B cell (primary cell): Measurements from ENCODE around the gene RGS6.

Experiments used
- EZH2 ChIP-seq: IDR thresholded peaks from 2 replicates; pipeline ENCODE4 v1.6.1; 2012; ENCODE audit warnings: borderline replicate concordance, low read depth, mild to moderate bottlenecking, moderate library complexity, low read length; ENCODE audit not compliant: insufficient read depth, poor library complexity, severe bottlenecking
- TF ChIP-seq, protein P1 (sequence below): fragments of 200-600 bp; IDR thresholded peaks from one replicate; pipeline ENCODE4 v1.8.0; 2022; ENCODE audit warnings: antibody characterized with exemption, mild to moderate bottlenecking

DNA sequence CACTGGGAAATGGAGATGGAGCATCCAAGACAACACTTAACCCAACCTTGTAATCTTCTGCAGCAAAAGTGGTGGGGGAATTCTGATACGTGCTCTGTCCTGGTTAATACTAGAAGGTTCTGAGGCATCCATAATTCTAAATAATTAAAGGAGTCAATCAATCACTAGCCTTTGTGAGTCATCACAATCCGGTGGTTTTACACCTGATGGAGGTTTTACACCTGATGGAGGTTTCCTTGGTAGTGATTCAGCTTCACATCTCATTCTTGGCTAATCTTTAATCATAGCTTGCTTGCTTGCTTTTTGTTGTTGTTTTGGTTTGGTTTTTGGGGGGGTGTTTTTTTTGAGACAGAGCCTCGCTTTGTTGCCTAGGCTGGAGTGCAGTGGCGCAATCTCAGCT is 618.3 kb downstream of the RGS6 start:
- TF ChIP-seq, protein P1, sequence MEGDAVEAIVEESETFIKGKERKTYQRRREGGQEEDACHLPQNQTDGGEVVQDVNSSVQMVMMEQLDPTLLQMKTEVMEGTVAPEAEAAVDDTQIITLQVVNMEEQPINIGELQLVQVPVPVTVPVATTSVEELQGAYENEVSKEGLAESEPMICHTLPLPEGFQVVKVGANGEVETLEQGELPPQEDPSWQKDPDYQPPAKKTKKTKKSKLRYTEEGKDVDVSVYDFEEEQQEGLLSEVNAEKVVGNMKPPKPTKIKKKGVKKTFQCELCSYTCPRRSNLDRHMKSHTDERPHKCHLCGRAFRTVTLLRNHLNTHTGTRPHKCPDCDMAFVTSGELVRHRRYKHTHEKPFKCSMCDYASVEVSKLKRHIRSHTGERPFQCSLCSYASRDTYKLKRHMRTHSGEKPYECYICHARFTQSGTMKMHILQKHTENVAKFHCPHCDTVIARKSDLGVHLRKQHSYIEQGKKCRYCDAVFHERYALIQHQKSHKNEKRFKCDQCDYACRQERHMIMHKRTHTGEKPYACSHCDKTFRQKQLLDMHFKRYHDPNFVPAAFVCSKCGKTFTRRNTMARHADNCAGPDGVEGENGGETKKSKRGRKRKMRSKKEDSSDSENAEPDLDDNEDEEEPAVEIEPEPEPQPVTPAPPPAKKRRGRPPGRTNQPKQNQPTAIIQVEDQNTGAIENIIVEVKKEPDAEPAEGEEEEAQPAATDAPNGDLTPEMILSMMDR: no peak
- TF ChIP-seq EZH2: no peak
